GM23338 (cell line): Measurements from ENCODE around the gene SYNDIG1.

Experiments used
- CTCF ChIP-seq, 2 experiments: fragments of 200-600 bp in 1 of 2; sonication (generic) in 1 of 2; conservative IDR thresholded peaks; 2 replicates each; pipeline versions ENCODE4 v1.5.1 to v1.6.1; 2016 to 2017; ENCODE audit warnings: antibody characterized with exemption in 2 of 2, low read depth in 2 of 2, mild to moderate bottlenecking in 2 of 2, moderate library complexity in 1 of 2
- EZH2phosphoT487 ChIP-seq: fragments of 200-600 bp; sonication (generic); IDR thresholded peaks from one replicate; pipeline ENCODE4 v1.8.1; 2018; ENCODE audit warnings: antibody characterized with exemption; ENCODE audit not compliant: unreplicated experiment
- POLR2AphosphoS5 ChIP-seq: IDR thresholded peaks from 2 replicates; pipeline ENCODE4 v1.6.1; 2016; ENCODE audit warnings: antibody characterized with exemption, low read depth
- STAT1 ChIP-seq: IDR thresholded peaks from one replicate; pipeline ENCODE4 v1.6.1; 2016; ENCODE audit warnings: antibody characterized with exemption; ENCODE audit not compliant: unreplicated experiment

GRCh38 chr20:24489631-24490260, 20.3 kb downstream of the SYNDIG1 start:
- TF ChIP-seq EZH2phosphoT487 (no peak), STAT1 (no peak), CTCF (conservative IDR thresholded peaks at IDR 0.05; ENCODE audit: low read depth in 2 of 2) (no peak), POLR2AphosphoS5 (no peak)
